HL-60 (cell line): ENCODE results near the gene EPHA1.

Experiments used
- GABPA ChIP-seq: IDR thresholded peaks from 2 replicates; pipeline ENCODE4 v1.6.1; 2012; ENCODE audit warnings: low read depth
- POLR2AphosphoS5 ChIP-seq: IDR thresholded peaks from 2 replicates; pipeline ENCODE4 v1.6.1; 2012; ENCODE audit warnings: low read depth
- SPI1 ChIP-seq: IDR thresholded peaks from 2 replicates; pipeline ENCODE4 v1.6.1; 2012; ENCODE audit warnings: low read depth, mild to moderate bottlenecking, borderline replicate concordance
- TF ChIP-seq, protein P1 (sequence below): IDR thresholded peaks from 2 replicates; pipeline ENCODE4 v1.6.1; 2012; ENCODE audit warnings: low read depth; ENCODE audit not compliant: insufficient replicate concordance
- TF ChIP-seq, protein P2 (sequence below): IDR thresholded peaks from one replicate; pipeline ENCODE4 v1.5.1; 2011; ENCODE audit warnings: low read length, control low read depth, inconsistent platforms; ENCODE audit not compliant: insufficient read depth

DNA sequence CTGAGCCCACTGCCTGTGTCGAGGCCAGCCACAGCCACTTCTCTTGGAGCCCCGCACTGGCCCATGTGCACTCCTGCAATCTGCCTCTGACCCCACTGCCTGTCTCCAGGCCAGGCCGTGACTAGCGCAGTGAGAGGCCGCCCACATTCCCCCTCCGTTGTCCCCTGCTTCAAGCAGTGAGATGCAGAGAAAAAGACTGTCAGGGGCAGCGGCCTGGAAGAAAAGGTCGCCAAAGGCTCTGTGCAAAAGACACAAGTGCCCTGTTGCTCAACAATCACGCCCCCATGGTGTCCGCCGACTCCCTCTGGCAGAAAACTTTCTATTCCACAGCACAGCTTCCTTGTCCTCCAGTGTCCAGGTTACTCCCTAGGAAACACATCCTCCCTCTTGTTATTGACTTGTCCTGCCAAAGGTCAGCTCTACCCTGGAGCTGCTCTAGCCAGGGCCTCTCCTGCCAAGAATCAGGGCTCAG is 56.1 kb downstream of the EPHA1 start:
- TF ChIP-seq GABPA (no peak), POLR2AphosphoS5 (no peak), SPI1 (no peak)
- TF ChIP-seq, protein P1, sequence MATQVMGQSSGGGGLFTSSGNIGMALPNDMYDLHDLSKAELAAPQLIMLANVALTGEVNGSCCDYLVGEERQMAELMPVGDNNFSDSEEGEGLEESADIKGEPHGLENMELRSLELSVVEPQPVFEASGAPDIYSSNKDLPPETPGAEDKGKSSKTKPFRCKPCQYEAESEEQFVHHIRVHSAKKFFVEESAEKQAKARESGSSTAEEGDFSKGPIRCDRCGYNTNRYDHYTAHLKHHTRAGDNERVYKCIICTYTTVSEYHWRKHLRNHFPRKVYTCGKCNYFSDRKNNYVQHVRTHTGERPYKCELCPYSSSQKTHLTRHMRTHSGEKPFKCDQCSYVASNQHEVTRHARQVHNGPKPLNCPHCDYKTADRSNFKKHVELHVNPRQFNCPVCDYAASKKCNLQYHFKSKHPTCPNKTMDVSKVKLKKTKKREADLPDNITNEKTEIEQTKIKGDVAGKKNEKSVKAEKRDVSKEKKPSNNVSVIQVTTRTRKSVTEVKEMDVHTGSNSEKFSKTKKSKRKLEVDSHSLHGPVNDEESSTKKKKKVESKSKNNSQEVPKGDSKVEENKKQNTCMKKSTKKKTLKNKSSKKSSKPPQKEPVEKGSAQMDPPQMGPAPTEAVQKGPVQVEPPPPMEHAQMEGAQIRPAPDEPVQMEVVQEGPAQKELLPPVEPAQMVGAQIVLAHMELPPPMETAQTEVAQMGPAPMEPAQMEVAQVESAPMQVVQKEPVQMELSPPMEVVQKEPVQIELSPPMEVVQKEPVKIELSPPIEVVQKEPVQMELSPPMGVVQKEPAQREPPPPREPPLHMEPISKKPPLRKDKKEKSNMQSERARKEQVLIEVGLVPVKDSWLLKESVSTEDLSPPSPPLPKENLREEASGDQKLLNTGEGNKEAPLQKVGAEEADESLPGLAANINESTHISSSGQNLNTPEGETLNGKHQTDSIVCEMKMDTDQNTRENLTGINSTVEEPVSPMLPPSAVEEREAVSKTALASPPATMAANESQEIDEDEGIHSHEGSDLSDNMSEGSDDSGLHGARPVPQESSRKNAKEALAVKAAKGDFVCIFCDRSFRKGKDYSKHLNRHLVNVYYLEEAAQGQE = no peak
- TF ChIP-seq, protein P2, sequence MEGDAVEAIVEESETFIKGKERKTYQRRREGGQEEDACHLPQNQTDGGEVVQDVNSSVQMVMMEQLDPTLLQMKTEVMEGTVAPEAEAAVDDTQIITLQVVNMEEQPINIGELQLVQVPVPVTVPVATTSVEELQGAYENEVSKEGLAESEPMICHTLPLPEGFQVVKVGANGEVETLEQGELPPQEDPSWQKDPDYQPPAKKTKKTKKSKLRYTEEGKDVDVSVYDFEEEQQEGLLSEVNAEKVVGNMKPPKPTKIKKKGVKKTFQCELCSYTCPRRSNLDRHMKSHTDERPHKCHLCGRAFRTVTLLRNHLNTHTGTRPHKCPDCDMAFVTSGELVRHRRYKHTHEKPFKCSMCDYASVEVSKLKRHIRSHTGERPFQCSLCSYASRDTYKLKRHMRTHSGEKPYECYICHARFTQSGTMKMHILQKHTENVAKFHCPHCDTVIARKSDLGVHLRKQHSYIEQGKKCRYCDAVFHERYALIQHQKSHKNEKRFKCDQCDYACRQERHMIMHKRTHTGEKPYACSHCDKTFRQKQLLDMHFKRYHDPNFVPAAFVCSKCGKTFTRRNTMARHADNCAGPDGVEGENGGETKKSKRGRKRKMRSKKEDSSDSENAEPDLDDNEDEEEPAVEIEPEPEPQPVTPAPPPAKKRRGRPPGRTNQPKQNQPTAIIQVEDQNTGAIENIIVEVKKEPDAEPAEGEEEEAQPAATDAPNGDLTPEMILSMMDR = no peak
